NCI-H146 (cell line): ENCODE measurements around the gene RGS14.
"Not testable (repeated sequence)": the region's sequence is repeated elsewhere in the genome, so short reads cannot be mapped to it uniquely, and the experiment has no call there.

Experiments used
- DNase-seq: peaks from one replicate; lab custom pipeline; 2025; lab: John Stamatoyannopoulos, UW

Gene RGS14

GRCh38 chr5:177403792-177404640 is 46.3 kb downstream of the RGS14 start:
- DNase-seq, result peak; percentile 76

- DNase-seq, result no peak
Measured at GRCh38 chr5:177404641-177405179, 47.0 kb downstream of the RGS14 start.

GRCh38 chr5:177405312-177405711 is 47.6 kb downstream of the RGS14 start:
- DNase-seq, result no peak

GRCh38 chr5:177405805-177406204 is 48.1 kb downstream of the RGS14 start:
- no peak for DNase-seq

- DNase-seq, result no peak
Measured at GRCh38 chr5:177409043-177409801, 51.5 kb downstream of the RGS14 start, which contains the start of gene F12. Gene F12, minus strand, starts transcription at chr5:177409564. Its CDS starts 37 bp downstream, at chr5:177409527.

GRCh38 chr5:177410575-177410974 is 52.9 kb downstream of the RGS14 start:
- no peak for DNase-seq

- DNase-seq, result no peak
Measured at GRCh38 chr5:177412603-177413233, 55.0 kb downstream of the RGS14 start.

GRCh38 chr5:177414481-177414880 is 56.8 kb downstream of the RGS14 start:
- no peak for DNase-seq

GRCh38 chr5:177417081-177417480 is 59.4 kb downstream of the RGS14 start:
- not testable (repeated sequence) for DNase-seq

GRCh38 chr5:177419046-177419445 is 61.3 kb downstream of the RGS14 start:
- DNase-seq, result no peak

GRCh38 chr5:177420472-177420871 is 62.7 kb downstream of the RGS14 start:
- DNase-seq, result not testable (repeated sequence)

- DNase-seq, result no peak
Measured at GRCh38 chr5:177421062-177421798, 63.5 kb downstream of the RGS14 start.
